KMS-11 (cell line): ENCODE measurements around the gene TMEM214.
A peak's percentile ranks its signal among the peaks of the same experiment; 100 is the strongest.

ENCODE experiments used
- H2AFZ ChIP-seq: fragments of 200-600 bp; sonication (generic); 2 replicates; pipeline ENCODE4 v1.6.1; 2016; ENCODE audit warnings: antibody characterized with exemption, mixed run types, low read depth
- H3K27ac ChIP-seq: fragments of 200-600 bp; sonication (generic); 2 replicates; pipeline ENCODE4 v1.6.1; 2016; ENCODE audit warnings: mild to moderate bottlenecking, mixed run types
- H3K27me3 ChIP-seq: fragments of 200-600 bp; sonication (generic); 2 replicates; pipeline ENCODE4 v1.6.1; 2017; ENCODE audit warnings: mild to moderate bottlenecking, low read depth, mixed run types, moderate library complexity; ENCODE audit not compliant: insufficient read depth
- H3K36me3 ChIP-seq: fragments of 200-600 bp; sonication (generic); 2 replicates; pipeline ENCODE4 v1.6.1; 2017; ENCODE audit warnings: mild to moderate bottlenecking, mixed run types; ENCODE audit not compliant: insufficient read depth
- H3K4me1 ChIP-seq: fragments of 200-600 bp; sonication (generic); 2 replicates; pipeline ENCODE4 v1.6.1; 2016; ENCODE audit warnings: mild to moderate bottlenecking, low read depth, mixed run types; ENCODE audit not compliant: poor library complexity, severe bottlenecking
- H3K4me2 ChIP-seq: fragments of 200-600 bp; sonication (generic); 2 replicates; pipeline ENCODE4 v1.7.0; 2016; ENCODE audit warnings: mild to moderate bottlenecking, mixed run types
- H3K4me3 ChIP-seq: fragments of 200-600 bp; sonication (generic); IDR thresholded peaks from 2 replicates; pipeline ENCODE4 v1.6.1; 2017; ENCODE audit warnings: low read depth, low read length, mixed read lengths; ENCODE audit not compliant: insufficient read depth
- H3K79me2 ChIP-seq: fragments of 200-600 bp; sonication (generic); 2 replicates; pipeline ENCODE4 v1.6.1; 2016; ENCODE audit warnings: low read depth, mixed run types; ENCODE audit not compliant: insufficient read depth
- H3K9ac ChIP-seq: fragments of 200-600 bp; sonication (generic); 2 replicates; pipeline ENCODE4 v1.6.1; 2016; ENCODE audit warnings: mild to moderate bottlenecking, mixed run types
- H4K20me1 ChIP-seq: fragments of 200-600 bp; sonication (generic); 2 replicates; pipeline ENCODE4 v1.6.1; 2016; ENCODE audit warnings: mild to moderate bottlenecking, mixed run types; ENCODE audit not compliant: insufficient read depth
- TF ChIP-seq, protein P1 (sequence below): fragments of 200-600 bp; sonication (generic); conservative IDR thresholded peaks from 2 replicates; pipeline ENCODE4 v1.6.1; 2017; ENCODE audit warnings: low read depth, mild to moderate bottlenecking, antibody characterized with exemption, low read length, moderate library complexity, mixed read lengths

The TMEM214 gene

DNA sequence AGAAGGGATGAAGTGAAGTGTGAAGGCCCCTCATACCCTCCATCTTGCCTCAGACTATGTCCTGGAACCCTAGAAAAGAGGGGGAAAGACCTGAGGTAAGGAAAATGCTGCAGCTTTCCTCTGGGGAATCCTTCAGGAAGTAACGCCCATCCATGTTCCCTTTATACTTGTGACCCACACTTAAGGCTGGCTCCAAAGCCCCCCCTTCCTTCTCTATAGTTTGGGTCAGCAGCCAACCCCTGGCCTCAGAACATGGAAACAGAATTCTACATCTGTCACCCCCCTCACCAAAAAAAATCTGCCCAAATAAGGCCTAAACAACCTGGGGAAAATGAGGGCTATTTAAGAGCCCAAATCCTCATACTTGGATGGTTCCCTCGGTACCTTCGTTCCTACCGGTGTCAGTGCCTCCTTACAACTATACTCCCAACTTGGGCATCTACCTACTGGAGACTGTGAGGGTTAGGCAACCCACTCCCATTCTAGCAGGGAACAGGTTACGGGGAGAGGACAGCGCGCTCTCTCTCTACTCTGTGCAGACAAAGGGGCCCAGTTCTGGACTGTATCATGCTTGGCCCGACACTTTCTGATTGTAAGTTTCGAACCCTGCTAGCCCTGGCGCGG is 38.0 kb downstream of the TMEM214 start:
- Histone ChIP-seq H3K9ac (peak overlapping the region; percentile 45), H3K4me2 (peak overlapping the region; percentile 84), H3K4me3 (peak overlapping the region; percentile 67), H3K27me3 (no peaks in the 10 kb centered on the region), H3K27ac (peak overlapping the region; percentile 16; the same call in 1 of the 2 replicates), H3K36me3 (no peaks in the 10 kb centered on the region), H4K20me1 (no peaks in the 10 kb centered on the region), H3K79me2 (peaks cover 20% of the 10 kb centered on the region), H2AFZ (peak overlapping the region; percentile 69), H3K4me1 (peaks cover 29% of the 10 kb centered on the region)
- TF ChIP-seq, protein P1, sequence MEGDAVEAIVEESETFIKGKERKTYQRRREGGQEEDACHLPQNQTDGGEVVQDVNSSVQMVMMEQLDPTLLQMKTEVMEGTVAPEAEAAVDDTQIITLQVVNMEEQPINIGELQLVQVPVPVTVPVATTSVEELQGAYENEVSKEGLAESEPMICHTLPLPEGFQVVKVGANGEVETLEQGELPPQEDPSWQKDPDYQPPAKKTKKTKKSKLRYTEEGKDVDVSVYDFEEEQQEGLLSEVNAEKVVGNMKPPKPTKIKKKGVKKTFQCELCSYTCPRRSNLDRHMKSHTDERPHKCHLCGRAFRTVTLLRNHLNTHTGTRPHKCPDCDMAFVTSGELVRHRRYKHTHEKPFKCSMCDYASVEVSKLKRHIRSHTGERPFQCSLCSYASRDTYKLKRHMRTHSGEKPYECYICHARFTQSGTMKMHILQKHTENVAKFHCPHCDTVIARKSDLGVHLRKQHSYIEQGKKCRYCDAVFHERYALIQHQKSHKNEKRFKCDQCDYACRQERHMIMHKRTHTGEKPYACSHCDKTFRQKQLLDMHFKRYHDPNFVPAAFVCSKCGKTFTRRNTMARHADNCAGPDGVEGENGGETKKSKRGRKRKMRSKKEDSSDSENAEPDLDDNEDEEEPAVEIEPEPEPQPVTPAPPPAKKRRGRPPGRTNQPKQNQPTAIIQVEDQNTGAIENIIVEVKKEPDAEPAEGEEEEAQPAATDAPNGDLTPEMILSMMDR = no peak

DNA sequence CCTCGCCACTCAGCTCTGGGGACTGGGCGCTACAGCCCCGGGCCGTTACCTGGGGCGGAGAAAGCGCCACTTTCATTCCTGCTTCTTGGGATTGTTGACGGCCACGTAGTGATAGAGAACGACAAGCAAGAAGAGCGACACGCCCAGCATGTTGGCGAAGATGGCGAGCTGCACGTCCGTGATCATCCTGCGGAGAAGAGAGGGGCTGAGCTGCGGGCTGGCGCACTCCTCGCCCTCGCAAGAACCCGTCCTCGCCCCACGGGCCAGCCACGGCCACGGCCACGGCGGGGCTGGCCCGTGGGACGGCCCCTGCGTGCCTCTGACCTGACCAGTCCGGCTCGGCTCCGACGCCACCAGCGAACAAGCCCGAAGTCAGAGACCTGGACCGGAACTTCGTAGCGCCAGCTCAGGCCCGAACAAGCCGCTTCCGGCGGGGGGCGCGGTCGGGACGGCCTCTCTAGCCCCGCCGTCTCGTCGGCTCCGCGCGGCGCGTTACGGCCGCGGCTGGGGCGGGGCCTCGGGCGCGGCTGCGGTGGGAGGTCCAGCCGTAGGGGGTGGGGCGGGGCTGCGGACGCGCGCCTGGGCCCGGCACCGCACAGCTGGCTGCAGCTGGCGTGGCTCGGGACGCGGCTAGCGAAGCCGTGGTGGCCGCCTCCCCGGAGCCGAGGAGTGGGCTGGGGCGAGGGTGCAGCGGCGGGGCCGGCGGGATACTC is 38.7 kb downstream of the TMEM214 start, which contains the start of gene OST4:
TSS of gene OST4 (minus strand) at position 378 of the 713 bp plus-strand sequence.
- Histone ChIP-seq H3K4me2 (peak within 1 kb of the TSS; percentile 84), H3K9ac (peak within 1 kb of the TSS; percentile 45), H3K79me2 (peaks cover 20% of the 10 kb centered on the region), H3K4me1 (peaks cover 29% of the 10 kb centered on the region), H3K4me3 (peak within 1 kb of the TSS; percentile 67), H2AFZ (peak within 1 kb of the TSS; percentile 86), H3K27ac (peak within 1 kb of the TSS; percentile 16), H3K36me3 (no peaks in the 10 kb centered on the region), H3K27me3 (no peaks in the 10 kb centered on the region), H4K20me1 (no peaks in the 10 kb centered on the region)
- TF ChIP-seq, protein P1 = no peak

DNA sequence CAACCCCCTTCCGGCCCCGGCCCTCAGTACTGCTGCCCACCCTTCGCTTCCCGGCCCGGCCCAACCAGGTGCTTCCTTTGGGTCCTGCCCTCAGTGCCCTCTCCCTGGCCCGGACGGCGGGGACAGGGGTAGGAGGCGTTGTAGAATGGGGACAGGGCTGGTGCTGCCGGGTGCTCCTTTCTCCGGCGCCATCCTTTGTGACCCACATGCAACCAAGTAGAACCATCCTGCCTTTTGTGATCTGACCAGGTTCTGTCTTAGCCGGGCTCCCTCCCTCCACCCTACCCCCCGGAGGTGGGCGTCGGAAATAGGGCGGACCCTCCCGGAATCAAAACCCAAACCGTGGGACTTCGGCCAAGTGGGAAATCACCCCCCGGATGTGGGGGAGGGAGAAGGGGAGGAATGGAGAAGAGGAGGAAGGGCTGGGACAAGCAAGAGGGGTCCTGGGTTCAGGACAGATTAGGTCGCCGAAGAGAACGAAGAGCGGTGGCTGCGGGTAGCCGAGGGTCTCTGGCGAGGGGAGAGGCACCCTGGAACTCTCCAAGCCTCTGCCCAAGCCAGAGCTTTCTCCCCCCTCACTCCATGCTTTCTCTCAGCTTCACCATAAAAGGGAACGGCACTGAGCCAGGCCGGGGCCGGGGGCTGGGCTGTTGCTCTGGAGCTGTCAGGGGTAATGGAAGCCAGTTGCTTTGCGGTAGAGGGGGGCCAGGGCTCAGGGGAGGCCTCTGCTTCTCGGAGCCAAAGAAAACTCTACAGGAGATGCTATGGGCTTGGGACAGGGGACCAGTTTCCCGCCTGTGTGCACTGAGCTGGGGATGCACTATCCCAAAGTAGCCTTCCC is 39.4 kb downstream of the TMEM214 start:
- H3K4me1 ChIP-seq = peaks cover 29% of the 10 kb centered on the region
- TF ChIP-seq, protein P1 = no peak
- H4K20me1 ChIP-seq = no peaks in the 10 kb centered on the region
- no peak overlapping the region for H3K27ac ChIP-seq
- H3K79me2 ChIP-seq = peaks cover 20% of the 10 kb centered on the region
- H3K27me3 ChIP-seq = peaks cover 6% of the 10 kb centered on the region; the same call in 1 of the 2 replicates
- H3K4me3 ChIP-seq = peak overlapping the region; percentile 9
- no peaks in the 10 kb centered on the region for H3K36me3 ChIP-seq
- H3K9ac ChIP-seq = peak overlapping the region; percentile 18; the same call in 1 of the 2 replicates
- H3K4me2 ChIP-seq = peak overlapping the region; percentile 82
- H2AFZ ChIP-seq = peak overlapping the region; percentile 86; the same call in 1 of the 2 replicates

DNA sequence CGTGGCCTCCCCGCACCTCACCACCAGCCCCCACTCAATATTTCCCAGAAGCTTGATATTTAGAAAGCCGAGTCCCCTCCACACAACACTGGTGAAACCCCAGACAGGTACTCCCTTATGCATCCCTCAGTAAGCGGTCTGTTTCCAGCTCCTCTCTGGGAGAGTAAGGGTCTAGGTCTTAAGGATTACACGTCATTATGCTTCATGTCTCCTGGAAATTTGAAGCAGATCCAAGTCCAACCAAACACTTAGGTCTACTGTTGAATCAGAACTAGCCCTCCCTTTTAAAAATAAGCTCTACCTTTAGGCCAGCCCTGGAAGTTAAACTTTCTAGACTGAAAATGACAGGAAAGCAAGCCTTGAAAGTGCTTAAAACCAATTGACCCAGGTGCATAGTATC is 40.2 kb downstream of the TMEM214 start:
- Histone ChIP-seq H3K27me3 (peaks cover 13% of the 10 kb centered on the region), H3K79me2 (peaks cover 20% of the 10 kb centered on the region), H3K9ac (no peak overlapping the region), H3K4me2 (no peak overlapping the region), H3K4me1 (peaks cover 29% of the 10 kb centered on the region), H3K27ac (no peak overlapping the region), H3K4me3 (no peak overlapping the region), H2AFZ (no peak overlapping the region), H3K36me3 (no peaks in the 10 kb centered on the region), H4K20me1 (no peaks in the 10 kb centered on the region)
- TF ChIP-seq, protein P1 = no peak
